A204.1 (cell line): ENCODE data around the gene TBC1D22B.
"Not testable (repeated sequence)": the region's sequence is repeated elsewhere in the genome, so short reads cannot be mapped to it uniquely, and the experiment has no call there.

ENCODE experiments used
- FAIRE-seq: peaks from 2 replicates; lab custom pipeline; 2012; peaks lifted over from hg19 to GRCh38; lab: Jason Lieb, UNC

Gene TBC1D22B

GRCh38 chr6:37321516-37322415, 64.2 kb downstream of the TBC1D22B start:
- no peak for FAIRE-seq

GRCh38 chr6:37323580-37323979, 66.0 kb downstream of the TBC1D22B start:
- FAIRE-seq: no peak

- no peak for FAIRE-seq
Measured at GRCh38 chr6:37324131-37325033, 66.8 kb downstream of the TBC1D22B start.

- not testable (repeated sequence) for FAIRE-seq
Measured at GRCh38 chr6:37330345-37330744, 72.8 kb downstream of the TBC1D22B start.

DNA sequence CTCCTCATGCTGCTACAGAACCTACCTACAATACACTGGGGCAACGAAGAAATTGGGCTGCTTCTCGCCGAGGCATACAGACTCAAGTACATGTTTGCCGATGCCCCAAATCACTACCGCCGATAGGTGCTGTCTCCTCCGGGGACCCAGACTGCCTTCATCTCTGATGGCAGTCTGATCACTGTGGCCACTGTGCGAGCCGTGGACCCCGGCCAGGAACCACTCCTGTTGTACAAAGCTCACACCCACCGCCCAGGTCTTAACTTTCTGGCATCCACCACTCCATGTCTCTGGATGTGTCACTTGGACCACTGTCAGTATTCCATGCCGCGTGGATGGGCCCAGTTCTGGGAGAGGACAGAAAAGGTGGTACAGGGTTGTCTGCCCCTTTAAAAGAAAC, 73.5 kb downstream of the TBC1D22B start:
- no peak for FAIRE-seq

GRCh38 chr6:37332894-37333293, 75.3 kb downstream of the TBC1D22B start:
- FAIRE-seq: no peak

- no peak for FAIRE-seq
Measured at GRCh38 chr6:37334047-37334446, 76.5 kb downstream of the TBC1D22B start.

GRCh38 chr6:37338317-37338716, 80.7 kb downstream of the TBC1D22B start:
- FAIRE-seq: not testable (repeated sequence)

GRCh38 chr6:37338745-37339255, 81.2 kb downstream of the TBC1D22B start:
- no peak for FAIRE-seq

- FAIRE-seq: no peak
Measured at GRCh38 chr6:37339741-37340638, 82.4 kb downstream of the TBC1D22B start.

DNA sequence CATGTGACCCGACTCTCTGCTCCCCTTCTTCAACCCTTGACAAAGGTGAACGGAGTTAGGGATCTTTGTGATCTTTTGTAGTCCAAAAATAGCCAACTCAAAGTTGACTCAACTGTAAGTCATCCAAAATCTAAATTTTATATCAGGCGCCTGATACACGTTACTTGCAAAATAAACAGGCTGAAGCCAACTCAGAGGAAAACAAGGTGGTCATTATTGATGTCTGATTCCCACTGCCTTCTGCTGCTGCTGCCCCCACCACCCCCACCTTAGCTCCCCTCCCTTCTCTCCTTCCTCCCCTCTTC, 83.0 kb downstream of the TBC1D22B start:
- FAIRE-seq: no peak

- FAIRE-seq: no peak
Measured at GRCh38 chr6:37343248-37343647, 85.7 kb downstream of the TBC1D22B start.

GRCh38 chr6:37344308-37344707, 86.7 kb downstream of the TBC1D22B start:
- FAIRE-seq: no peak

- not testable (repeated sequence) for FAIRE-seq
Measured at GRCh38 chr6:37345804-37346203, 88.2 kb downstream of the TBC1D22B start.

DNA sequence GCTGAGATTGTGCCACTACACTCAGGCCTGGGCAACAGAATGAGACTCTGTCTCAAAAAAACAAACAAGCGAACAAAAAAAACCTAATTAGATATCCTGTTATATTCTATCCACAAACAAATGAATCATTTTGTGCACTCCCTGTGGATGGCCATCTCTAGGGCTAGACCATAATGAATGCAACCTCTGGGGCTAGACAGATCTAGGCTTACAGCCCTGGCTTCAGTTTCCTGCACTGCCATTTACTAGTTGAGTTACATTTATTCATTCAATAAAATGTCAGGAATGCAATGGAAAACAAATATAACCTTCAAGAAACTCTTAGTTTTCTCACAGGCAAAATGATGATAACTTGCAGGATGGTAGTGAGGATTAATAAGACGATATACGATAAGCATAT, 89.6 kb downstream of the TBC1D22B start:
- no peak for FAIRE-seq

GRCh38 chr6:37347670-37348111, 90.1 kb downstream of the TBC1D22B start:
- no peak for FAIRE-seq

DNA sequence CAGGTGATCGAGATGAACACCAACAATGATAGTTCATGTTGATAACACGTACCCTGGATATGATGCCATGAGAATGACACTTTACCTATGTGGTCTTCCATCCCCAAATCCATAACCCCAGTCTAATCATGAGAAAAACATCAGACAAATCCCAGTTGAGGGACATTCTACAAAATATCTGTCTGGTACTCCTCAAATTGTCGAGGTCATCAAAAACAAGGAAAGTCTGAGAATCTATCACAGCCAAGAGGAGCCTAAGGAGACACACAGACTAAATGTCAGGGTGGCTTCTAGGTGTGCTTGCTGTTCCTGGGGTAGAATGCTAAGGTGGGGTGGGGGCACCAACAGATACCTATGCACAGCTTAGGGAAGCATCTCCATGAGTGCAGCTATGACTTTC, 93.5 kb downstream of the TBC1D22B start:
- no peak for FAIRE-seq

GRCh38 chr6:37352384-37352783, 94.8 kb downstream of the TBC1D22B start:
- no peak for FAIRE-seq

DNA sequence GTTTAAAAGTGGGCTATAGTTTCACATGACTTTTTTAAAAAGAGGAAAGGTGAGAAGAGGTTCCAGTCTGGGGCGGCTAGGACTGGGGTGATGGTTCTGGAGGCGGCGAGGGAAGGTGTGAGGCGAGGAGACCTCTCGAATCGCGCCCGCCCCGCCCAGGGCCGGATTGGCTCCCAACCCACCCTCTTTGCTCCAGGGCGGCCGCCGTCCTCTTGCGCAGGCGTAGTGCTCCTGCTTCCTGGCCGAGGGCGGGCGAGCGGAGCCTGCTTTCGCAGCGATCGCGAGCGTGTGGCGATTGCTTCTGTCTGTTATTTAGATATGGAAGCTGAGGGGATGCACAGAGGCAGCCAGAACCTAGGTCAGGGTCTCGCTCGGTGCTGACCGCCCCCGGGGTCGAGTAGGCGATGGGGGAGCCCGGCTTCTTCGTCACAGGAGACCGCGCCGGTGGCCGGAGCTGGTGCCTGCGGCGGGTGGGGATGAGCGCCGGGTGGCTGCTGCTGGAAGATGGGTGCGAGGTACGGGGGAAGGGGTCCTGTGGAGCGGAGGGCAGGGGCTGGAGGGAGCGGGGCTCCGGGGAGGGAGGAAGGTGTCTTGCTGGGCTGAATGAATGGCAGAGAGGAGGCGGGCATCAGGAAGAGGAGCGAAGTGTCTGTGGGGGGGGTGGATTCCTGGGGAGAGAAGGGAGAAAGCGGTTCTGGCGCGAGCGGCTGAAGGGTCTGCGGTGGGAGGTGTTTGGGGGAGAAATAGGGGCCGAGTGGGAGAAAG, 96.4 kb downstream of the TBC1D22B start, which contains the start of gene RNF8:
TSS of gene RNF8 (plus strand) at position 223 of the 765 bp plus-strand sequence. CDS start at position 405, 182 bp downstream.
- no peak for FAIRE-seq

DNA sequence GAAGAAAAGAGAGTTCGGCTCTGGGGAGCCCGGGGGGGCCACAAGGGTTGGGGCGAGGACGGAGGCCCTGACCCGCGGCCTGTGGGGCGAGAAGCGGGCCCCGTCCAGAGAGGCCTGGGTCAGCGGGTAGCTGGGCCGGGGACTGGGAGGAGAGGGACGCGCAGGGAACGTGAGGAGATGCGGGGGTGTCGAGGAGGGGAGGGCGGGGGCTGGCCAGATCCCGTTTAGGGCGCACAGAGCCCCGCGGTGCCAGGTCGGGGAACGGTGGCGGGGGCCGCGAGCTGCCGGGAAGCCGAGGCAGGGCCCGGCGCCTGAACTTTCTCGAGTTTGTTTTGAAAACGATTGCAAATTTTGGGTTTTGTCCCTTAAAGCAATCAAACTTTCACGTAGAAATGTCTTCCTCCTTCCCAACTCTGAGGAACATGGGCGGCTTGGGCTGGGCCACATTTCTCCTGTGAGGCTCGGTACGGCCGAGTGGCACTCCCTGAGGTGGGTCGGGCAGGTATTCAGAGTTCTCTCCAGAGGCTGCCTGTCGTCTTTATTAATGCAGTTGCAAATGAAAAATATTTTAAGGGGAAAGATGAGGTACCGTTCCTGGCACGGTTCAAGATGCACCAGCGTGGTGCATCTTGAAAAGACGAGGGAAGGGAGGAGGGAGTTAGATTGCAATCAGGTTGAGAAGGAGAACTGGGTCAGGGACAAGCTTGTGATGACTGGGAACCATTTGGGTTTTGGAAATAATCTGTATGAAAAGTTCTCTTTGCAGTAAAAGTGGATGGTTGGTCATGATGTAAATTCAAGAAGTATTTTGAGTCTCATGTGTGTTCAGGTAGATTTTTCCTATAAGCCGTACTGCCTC, 97.2 kb downstream of the TBC1D22B start:
- no peak for FAIRE-seq
